GM23338 (cell line): ENCODE measurements around the gene ARRB1. TPM values are rescaled to one million over a fixed set of nuclear protein-coding genes. Genes with fewer than 3 reads are reported as not detected.

Experiments used
- ATAC-seq: fragments of 200-7000 bp; cut with Tn5 transposase; 3 replicates; pipeline ENCODE4 v1.9.1; 2020
- DNase-seq: peaks from one replicate; pipeline ENCODE4 v3.0.0-alpha.2; 2015; ENCODE audit warnings: low spot score
- H2AFZ ChIP-seq: fragments of 200-600 bp; sonication (generic); 2 replicates; pipeline ENCODE4 v1.8.0; 2016; ENCODE audit warnings: antibody characterized with exemption, mild to moderate bottlenecking, moderate library complexity
- H3F3A ChIP-seq: fragments of 200-600 bp; sonication (generic); replicated peaks from 2 replicates; pipeline ENCODE4 v1.8.0; 2017; ENCODE audit warnings: antibody characterized with exemption, mixed run types, low read depth
- H3K27ac ChIP-seq: fragments of 200-600 bp; sonication (generic); 2 replicates; pipeline ENCODE4 v1.6.1; 2016; ENCODE audit warnings: low read depth
- H3K27me3 ChIP-seq: fragments of 200-600 bp; sonication (generic); 2 replicates; pipeline ENCODE4 v1.8.0; 2016; ENCODE audit warnings: mild to moderate bottlenecking, mixed run types, moderate library complexity; ENCODE audit not compliant: insufficient read depth
- H3K36me3 ChIP-seq: fragments of 200-600 bp; sonication (generic); 2 replicates; pipeline ENCODE4 v1.8.0; 2016; ENCODE audit warnings: mild to moderate bottlenecking; ENCODE audit not compliant: insufficient read depth
- H3K4me1 ChIP-seq: fragments of 200-600 bp; sonication (generic); 2 replicates; pipeline ENCODE4 v1.8.0; 2016; ENCODE audit warnings: mild to moderate bottlenecking, moderate library complexity; ENCODE audit not compliant: insufficient read depth
- H3K4me2 ChIP-seq: fragments of 200-600 bp; sonication (generic); 2 replicates; pipeline ENCODE4 v1.7.1; 2017; ENCODE audit warnings: mixed run types
- H3K4me3 ChIP-seq: fragments of 200-600 bp; sonication (generic); 2 replicates; pipeline ENCODE4 v1.6.1; 2016; ENCODE audit warnings: mixed run types
- H3K79me2 ChIP-seq: fragments of 200-600 bp; sonication (generic); replicated peaks from 2 replicates; pipeline ENCODE4 v1.8.0; 2017; ENCODE audit warnings: mild to moderate bottlenecking; ENCODE audit not compliant: insufficient read depth
- H3K9me2 ChIP-seq: fragments of 200-600 bp; sonication (generic); 2 replicates; pipeline ENCODE4 v1.8.0; 2017; ENCODE audit not compliant: insufficient read depth
- H4K20me1 ChIP-seq: fragments of 200-600 bp; sonication (generic); replicated peaks from 2 replicates; pipeline ENCODE4 v1.8.0; 2017; ENCODE audit warnings: mild to moderate bottlenecking; ENCODE audit not compliant: insufficient read depth
- H3K27ac Mint-ChIP-seq: 2 replicates; pipeline ENCODE4 v1.8.0; 2020; ENCODE audit warnings: inconsistent platforms, mild to moderate bottlenecking, moderate library complexity, mixed read lengths
- H3K27me3 Mint-ChIP-seq: 3 replicates; pipeline ENCODE4 v1.8.0; 2022; ENCODE audit warnings: low read depth, mild to moderate bottlenecking, moderate library complexity, mixed read lengths, inconsistent platforms; ENCODE audit not compliant: insufficient read depth, poor library complexity
- H3K36me3 Mint-ChIP-seq: 3 replicates; pipeline ENCODE4 v1.8.0; 2021; ENCODE audit warnings: low read depth, mild to moderate bottlenecking, inconsistent platforms, moderate library complexity, mixed read lengths
- H3K4me1 Mint-ChIP-seq: 3 replicates; pipeline ENCODE4 v1.8.0; 2020; ENCODE audit warnings: mild to moderate bottlenecking, inconsistent platforms, mixed read lengths
- H3K4me3 Mint-ChIP-seq: 3 replicates; pipeline ENCODE4 v1.8.0; 2021; ENCODE audit warnings: moderate library complexity, mild to moderate bottlenecking, inconsistent platforms, mixed read lengths
- H3K9me3 Mint-ChIP-seq: 3 replicates; pipeline ENCODE4 v1.8.0; 2020; ENCODE audit warnings: moderate library complexity, mild to moderate bottlenecking, inconsistent platforms, mixed read lengths
- CREB1 ChIP-seq: fragments of 250-450 bp; sonication (Bioruptor Pico); IDR thresholded peaks from 2 replicates; pipeline ENCODE4 v1.5.0; 2020; ENCODE audit warnings: low read depth, mild to moderate bottlenecking, moderate library complexity
- CTCF ChIP-seq, 2 experiments: fragments of 200-600 bp in 1 of 2; sonication (generic) in 1 of 2; conservative IDR thresholded peaks; 2 replicates each; pipeline versions ENCODE4 v1.5.1 to v1.6.1; 2016 to 2017; ENCODE audit warnings: antibody characterized with exemption in 2 of 2, low read depth in 2 of 2, mild to moderate bottlenecking in 2 of 2, moderate library complexity in 1 of 2
- ETS1 ChIP-seq: IDR thresholded peaks from 2 replicates; pipeline ENCODE4 v1.6.1; 2016; ENCODE audit warnings: antibody characterized with exemption
- EZH2 ChIP-seq: fragments of 200-600 bp; sonication (generic); IDR thresholded peaks from one replicate; pipeline ENCODE4 v1.8.0; 2017; ENCODE audit warnings: antibody characterized with exemption, mild to moderate bottlenecking, low read depth; ENCODE audit not compliant: unreplicated experiment
- EZH2phosphoT487 ChIP-seq: fragments of 200-600 bp; sonication (generic); IDR thresholded peaks from one replicate; pipeline ENCODE4 v1.8.1; 2018; ENCODE audit warnings: antibody characterized with exemption; ENCODE audit not compliant: unreplicated experiment
- JUNB ChIP-seq: IDR thresholded peaks from one replicate; pipeline ENCODE4 v1.6.1; 2016; ENCODE audit warnings: antibody characterized with exemption; ENCODE audit not compliant: unreplicated experiment
- NANOG ChIP-seq: IDR thresholded peaks from 2 replicates; pipeline ENCODE4 v1.6.1; 2016; ENCODE audit warnings: antibody characterized with exemption, borderline replicate concordance
- POLR2AphosphoS5 ChIP-seq: IDR thresholded peaks from 2 replicates; pipeline ENCODE4 v1.6.1; 2016; ENCODE audit warnings: antibody characterized with exemption, low read depth
- REST ChIP-seq: IDR thresholded peaks from one replicate; pipeline ENCODE4 v1.6.1; 2018; ENCODE audit warnings: antibody characterized with exemption; ENCODE audit not compliant: unreplicated experiment
- STAT1 ChIP-seq: IDR thresholded peaks from one replicate; pipeline ENCODE4 v1.6.1; 2016; ENCODE audit warnings: antibody characterized with exemption; ENCODE audit not compliant: unreplicated experiment
- ZNF114 ChIP-seq: fragments of 250-450 bp; sonication (Bioruptor Pico); IDR thresholded peaks from 2 replicates; pipeline ENCODE4 v1.5.0; 2020; ENCODE audit warnings: mild to moderate bottlenecking, moderate library complexity
- ZNF331 ChIP-seq: fragments of 250-450 bp; sonication (Bioruptor Pico); IDR thresholded peaks from 2 replicates; pipeline ENCODE4 v1.5.0; 2020; ENCODE audit warnings: low read depth, mild to moderate bottlenecking, moderate library complexity
- ZNF462 ChIP-seq: fragments of 250-450 bp; sonication (Bioruptor Pico); IDR thresholded peaks from 2 replicates; pipeline ENCODE4 v1.5.0; 2020; ENCODE audit warnings: mild to moderate bottlenecking, moderate library complexity
- polyA plus RNA-seq: library from polyadenylated mRNA; unstranded; fragments of >200 nt; fragmentation: Nextera tagmentation; extraction: Ambion mirVana; gene quantifications from 2 replicates; pipeline ENCODE4 v1.2.1, GENCODE V29; 2016
- total RNA-seq: library from RNA; depleted of rRNA; stranded (reverse); fragments of >200 nt; shearing (Covaris generic); gene quantifications from 2 replicates; pipeline ENCODE4 v1.2.3, GENCODE V29; 2014

Gene ARRB1
- total and polyA plus RNA-seq, 2 experiments from 2014 or later = 6.3 to 11.1 TPM

GRCh38 chr11:75285776-75286360 is 65.6 kb downstream of the ARRB1 start:
- Histone ChIP-seq H3K27me3 (no peaks in the 10 kb centered on the region), H3F3A (no peaks in the 10 kb centered on the region), H3K36me3 (no peaks in the 10 kb centered on the region), H3K4me3 (no peak overlapping the region), H3K27ac (no peak overlapping the region), H4K20me1 (no peaks in the 10 kb centered on the region), H3K4me1 (no peaks in the 10 kb centered on the region), H3K4me2 (no peak overlapping the region), H3K9me2 (no peaks in the 10 kb centered on the region), H2AFZ (no peak overlapping the region), H3K79me2 (no peaks in the 10 kb centered on the region)
- ATAC-seq (no peak), DNase-seq (no peak)
- Mint-ChIP-seq H3K9me3 (no peaks in the 10 kb centered on the region; the same call in 2 of the 3 replicates), H3K27me3 (peaks cover 12% of the 10 kb centered on the region), H3K27ac (no peak overlapping the region), H3K4me1 (peaks cover 22% of the 10 kb centered on the region), H3K36me3 (peaks cover 69% of the 10 kb centered on the region), H3K4me3 (no peak overlapping the region)
- TF ChIP-seq EZH2phosphoT487 (no peak), ZNF462 (CRISPR knock-in tag) (no peak), REST (no peak), ZNF331 (CRISPR knock-in tag) (no peak), STAT1 (no peak), CTCF (conservative IDR thresholded peaks at IDR 0.05; ENCODE audit: low read depth in 2 of 2) (no peak), CREB1 (CRISPR knock-in tag) (no peak), NANOG (no peak), POLR2AphosphoS5 (no peak), ZNF114 (CRISPR knock-in tag) (no peak), ETS1 (no peak), EZH2 (no peak), JUNB (no peak)
